Measurements from ENCODE around the gene CRYBG1. TPM values are rescaled to one million over a fixed set of nuclear protein-coding genes. Genes with fewer than 3 reads are reported as not detected.

Gene CRYBG1
- total and polyA plus RNA-seq, 2 of the 4 experiments (the other 2 are of a cell fraction), result 0.38 to 1.1 TPM

GRCh38 chr6:106538145-106538544 is 177.6 kb downstream of the CRYBG1 start:
- intact Hi-C loops (cut with micrococcal nuclease), result no loop called here

More at GRCh38 chr6:106538145-106538544, 177.6 kb downstream of the CRYBG1 start:
- Histone ChIP-seq H3K56ac (ENCODE audit: extremely low read depth, insufficient read depth, low read length) (no peak overlapping the region), H4K91ac (ENCODE audit: insufficient read depth, low read depth, low read length) (no peak overlapping the region), H2BK5ac (ENCODE audit: low read depth, low read length, poor library complexity, severe bottlenecking) (no peak overlapping the region), H3K14ac (replicated peaks; ENCODE audit: low read depth, low read length) (no peak overlapping the region; the same call in 1 of the 2 replicates), H4K5ac (ENCODE audit: low read depth, low read length) (no peak overlapping the region), H3K23ac (ENCODE audit: low read depth, low read length) (no peak overlapping the region), H2AK9ac (replicated peaks; ENCODE audit: low read depth, low read length, poor library complexity) (no peak overlapping the region), H4K20me1 (ENCODE audit: insufficient read depth, low read length) (no peaks in the 10 kb centered on the region), H3K36me3 (ENCODE audit: control insufficient read depth, insufficient read depth, low read length) (no peaks in the 10 kb centered on the region), H3K27ac (ENCODE audit: insufficient read depth, low read length) (no peak overlapping the region), H3K4me3 (ENCODE audit: insufficient read depth, low read depth, low read length) (no peak overlapping the region), H4K8ac (ENCODE audit: low read depth in 2 of 2, low read length in 2 of 2) (no peak overlapping the region), H3K4ac (ENCODE audit: low read depth, low read length) (no peak overlapping the region), H3K79me1 (ENCODE audit: low read depth in 1 of 2, low read length in 2 of 2) (no peaks in the 10 kb centered on the region), H3K4me2 (ENCODE audit: low read depth, low read length) (no peak overlapping the region), H2BK20ac (ENCODE audit: low read depth, low read length) (no peak overlapping the region), H2BK15ac (ENCODE audit: low read depth, low read length) (0 out of 3 replicates have a peak overlapping the region, but pooled peaks have one; percentile 26), H3K18ac (ENCODE audit: low read depth, low read length) (no peak overlapping the region), H3K9me1 (ENCODE audit: insufficient read depth, low read length) (no peaks in the 10 kb centered on the region), H2BK120ac (ENCODE audit: low read depth, low read length) (no peak overlapping the region; the same call in 1 of the 2 replicates), H2AK5ac (ENCODE audit: low read depth, low read length) (peak overlapping the region; percentile 50; the same call in 1 of the 2 replicates), H2AFZ (replicated peaks; ENCODE audit: low read length, poor library complexity) (no peak overlapping the region), H3K27me3 (ENCODE audit: control insufficient read depth, insufficient read depth, low read length) (no peaks in the 10 kb centered on the region), H3K4me1 (ENCODE audit: control insufficient read depth, insufficient read depth, low read length) (peaks cover 2% of the 10 kb centered on the region), H3K9ac (ENCODE audit: low read depth, low read length) (no peak overlapping the region), H3K9me3 (ENCODE audit: control insufficient read depth, insufficient read depth, low read length) (no peaks in the 10 kb centered on the region)
- CTCF ChIA-PET, result interaction anchor here (1.1 kb wide), 1 partner anchor 28 kb away, joined by 6 read pairs; no protein-coding TSS in a partner anchor
- DNase-seq (no peak), ATAC-seq (ENCODE audit: low read depth) (no peak)
- TF ChIP-seq CEBPB (IDR thresholded peaks at IDR 0.05; ENCODE audit: low read depth, low read length) (no peak), NFE2L2 (IDR thresholded peaks at IDR 0.05; ENCODE audit: low read depth, low read length) (no peak), MAFK (IDR thresholded peaks at IDR 0.05; ENCODE audit: low read depth, low read length) (no peak), MXI1 (IDR thresholded peaks at IDR 0.05; ENCODE audit: borderline replicate concordance, low read depth, low read length) (no peak), MAZ (IDR thresholded peaks at IDR 0.05; ENCODE audit: borderline replicate concordance, low read depth, low read length) (no peak), CHD1 (IDR thresholded peaks at IDR 0.05; ENCODE audit: low read depth, low read length) (no peak), RFX5 (IDR thresholded peaks at IDR 0.05; ENCODE audit: low read depth, low read length) (no peak), BHLHE40 (IDR thresholded peaks at IDR 0.05; ENCODE audit: low read depth, low read length) (no peak), RCOR1 (IDR thresholded peaks at IDR 0.05; ENCODE audit: insufficient replicate concordance, low read length) (no peak), SMC3 (IDR thresholded peaks at IDR 0.05; ENCODE audit: low read depth, low read length) (no peak), RAD21 (IDR thresholded peaks at IDR 0.05; ENCODE audit: low read length) (no peak), FOS (IDR thresholded peaks at IDR 0.05; ENCODE audit: low read depth, low read length) (no peak), POLR2A (IDR thresholded peaks at IDR 0.05; ENCODE audit: low read depth, low read length) (no peak)
- TF ChIP-seq, protein P1, sequence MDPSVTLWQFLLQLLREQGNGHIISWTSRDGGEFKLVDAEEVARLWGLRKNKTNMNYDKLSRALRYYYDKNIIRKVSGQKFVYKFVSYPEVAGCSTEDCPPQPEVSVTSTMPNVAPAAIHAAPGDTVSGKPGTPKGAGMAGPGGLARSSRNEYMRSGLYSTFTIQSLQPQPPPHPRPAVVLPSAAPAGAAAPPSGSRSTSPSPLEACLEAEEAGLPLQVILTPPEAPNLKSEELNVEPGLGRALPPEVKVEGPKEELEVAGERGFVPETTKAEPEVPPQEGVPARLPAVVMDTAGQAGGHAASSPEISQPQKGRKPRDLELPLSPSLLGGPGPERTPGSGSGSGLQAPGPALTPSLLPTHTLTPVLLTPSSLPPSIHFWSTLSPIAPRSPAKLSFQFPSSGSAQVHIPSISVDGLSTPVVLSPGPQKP (IDR thresholded peaks at IDR 0.05; ENCODE audit: borderline replicate concordance, low read depth, low read length), result no peak
- TF ChIP-seq, protein P2, sequence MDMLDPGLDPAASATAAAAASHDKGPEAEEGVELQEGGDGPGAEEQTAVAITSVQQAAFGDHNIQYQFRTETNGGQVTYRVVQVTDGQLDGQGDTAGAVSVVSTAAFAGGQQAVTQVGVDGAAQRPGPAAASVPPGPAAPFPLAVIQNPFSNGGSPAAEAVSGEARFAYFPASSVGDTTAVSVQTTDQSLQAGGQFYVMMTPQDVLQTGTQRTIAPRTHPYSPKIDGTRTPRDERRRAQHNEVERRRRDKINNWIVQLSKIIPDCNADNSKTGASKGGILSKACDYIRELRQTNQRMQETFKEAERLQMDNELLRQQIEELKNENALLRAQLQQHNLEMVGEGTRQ (IDR thresholded peaks at IDR 0.05; ENCODE audit: low read depth, low read length), result no peak
- no CpG with 5 or more reads among the region's 1 CpG for WGBS, 2 experiments (ENCODE audit: extremely low coverage in 2 of 2, insufficient read length in 1 of 2)
- in situ Hi-C loops (cut with MboI; ENCODE audit: low sequenced_read_pairs) (no loop called here), dilution Hi-C loops (cut with HindIII; ENCODE audit: low sequenced_read_pairs, unreplicated experiment) (no loop called here)
- BruUV-seq (replicated peaks), result no TSS peak
- POLR2A ChIA-PET (ENCODE audit: unreplicated experiment), result no interaction called here

Data from IMR-90 (cell line).